Astrocyte (in vitro differentiated cells and primary cell): ENCODE measurements around the gene SLC22A7. TPM values are rescaled to one million over a fixed set of nuclear protein-coding genes. Genes with fewer than 3 reads are reported as not detected.

Experiments
- DNase-seq: peaks from one replicate; pipeline ENCODE4 v3.0.0-alpha.2; 2010; ENCODE audit warnings: low read depth
- FAIRE-seq: peaks from 2 replicates; lab custom pipeline; 2011; peaks lifted over from hg19 to GRCh38; lab: Jason Lieb, UNC
- H2AFZ ChIP-seq: 2 replicates; pipeline ENCODE4 v1.6.0; 2012; ENCODE audit warnings: low read depth, low read length, inconsistent platforms
- H3K27ac ChIP-seq: 2 replicates; pipeline ENCODE4 v1.5.1; 2011; ENCODE audit warnings: low read depth, low read length, inconsistent platforms
- H3K27me3 ChIP-seq: 2 replicates; pipeline ENCODE4 v1.6.0; 2011; ENCODE audit warnings: low read length, inconsistent platforms; ENCODE audit not compliant: insufficient read depth
- H3K36me3 ChIP-seq: 2 replicates; pipeline ENCODE4 v1.5.1; 2011; ENCODE audit warnings: low read length, inconsistent platforms; ENCODE audit not compliant: insufficient read depth
- H3K4me1 ChIP-seq: 2 replicates; pipeline ENCODE4 v1.5.1; 2011; ENCODE audit warnings: low read length, inconsistent platforms; ENCODE audit not compliant: insufficient read depth
- H3K4me2 ChIP-seq: 2 replicates; pipeline ENCODE4 v1.6.0; 2012; ENCODE audit warnings: low read length, inconsistent platforms
- H3K4me3 ChIP-seq: 2 replicates; pipeline ENCODE4 v1.5.1; 2011; ENCODE audit warnings: low read depth, mild to moderate bottlenecking, low read length, inconsistent platforms; ENCODE audit not compliant: insufficient read depth
- H3K79me2 ChIP-seq: 2 replicates; pipeline ENCODE4 v1.6.0; 2012; ENCODE audit warnings: mild to moderate bottlenecking, low read length, inconsistent platforms; ENCODE audit not compliant: insufficient read depth
- H3K9ac ChIP-seq: 2 replicates; pipeline ENCODE4 v1.6.0; 2012; ENCODE audit warnings: mild to moderate bottlenecking, low read length, inconsistent platforms
- H3K9me3 ChIP-seq: 2 replicates; pipeline ENCODE4 v1.5.1; 2012; ENCODE audit warnings: low read depth, mild to moderate bottlenecking, low read length, inconsistent platforms; ENCODE audit not compliant: insufficient read depth
- H4K20me1 ChIP-seq: 2 replicates; pipeline ENCODE4 v1.6.0; 2012; ENCODE audit warnings: low read length, inconsistent platforms; ENCODE audit not compliant: insufficient read depth
- H3K27ac Mint-ChIP-seq: one replicate; pipeline ENCODE4 v1.8.0; 2021; ENCODE audit warnings: mild to moderate bottlenecking, mixed read lengths; ENCODE audit not compliant: unreplicated experiment
- H3K27me3 Mint-ChIP-seq: one replicate; pipeline ENCODE4 v1.8.0; 2021; ENCODE audit warnings: low read depth, mixed read lengths; ENCODE audit not compliant: unreplicated experiment
- H3K36me3 Mint-ChIP-seq: one replicate; pipeline ENCODE4 v1.8.0; 2021; ENCODE audit warnings: low read depth, mixed read lengths; ENCODE audit not compliant: unreplicated experiment
- H3K4me1 Mint-ChIP-seq: one replicate; pipeline ENCODE4 v1.8.0; 2021; ENCODE audit warnings: low read depth, mixed read lengths; ENCODE audit not compliant: unreplicated experiment
- H3K4me3 Mint-ChIP-seq: one replicate; pipeline ENCODE4 v1.8.0; 2021; ENCODE audit warnings: mild to moderate bottlenecking, moderate library complexity, mixed read lengths; ENCODE audit not compliant: unreplicated experiment
- H3K9me3 Mint-ChIP-seq: one replicate; pipeline ENCODE4 v1.8.0; 2021; ENCODE audit warnings: mild to moderate bottlenecking, mixed read lengths; ENCODE audit not compliant: unreplicated experiment
- EZH2 ChIP-seq: IDR thresholded peaks from 2 replicates; pipeline ENCODE4 v1.6.1; 2012; ENCODE audit warnings: mild to moderate bottlenecking, low read length, inconsistent platforms; ENCODE audit not compliant: insufficient read depth
- total RNA-seq: library from RNA; stranded (reverse); gene quantifications from 2 replicates; pipeline ENCODE4 v1.2.1, GENCODE V29; 2021
- TF ChIP-seq, protein P1 (sequence below): IDR thresholded peaks from 2 replicates; pipeline ENCODE4 v1.5.1; 2011; ENCODE audit warnings: low read depth, mild to moderate bottlenecking, inconsistent platforms, low read length, moderate library complexity; ENCODE audit not compliant: insufficient read depth

Gene SLC22A7
- total RNA-seq, 1 donor from 2014 or later, result not detected

GRCh38 chr6:43262000-43262779, 35.9 kb upstream of the SLC22A7 start:
- Histone ChIP-seq H3K36me3 (no peaks in the 10 kb centered on the region), H3K27me3 (peaks cover 3% of the 10 kb centered on the region), H3K9ac (no peak overlapping the region), H3K27ac (no peak overlapping the region), H3K9me3 (no peaks in the 10 kb centered on the region), H3K4me3 (no peak overlapping the region), H3K4me2 (no peak overlapping the region), H4K20me1 (no peaks in the 10 kb centered on the region), H3K4me1 (no peaks in the 10 kb centered on the region), H2AFZ (no peak overlapping the region), H3K79me2 (no peaks in the 10 kb centered on the region)
- TF ChIP-seq, protein P1, sequence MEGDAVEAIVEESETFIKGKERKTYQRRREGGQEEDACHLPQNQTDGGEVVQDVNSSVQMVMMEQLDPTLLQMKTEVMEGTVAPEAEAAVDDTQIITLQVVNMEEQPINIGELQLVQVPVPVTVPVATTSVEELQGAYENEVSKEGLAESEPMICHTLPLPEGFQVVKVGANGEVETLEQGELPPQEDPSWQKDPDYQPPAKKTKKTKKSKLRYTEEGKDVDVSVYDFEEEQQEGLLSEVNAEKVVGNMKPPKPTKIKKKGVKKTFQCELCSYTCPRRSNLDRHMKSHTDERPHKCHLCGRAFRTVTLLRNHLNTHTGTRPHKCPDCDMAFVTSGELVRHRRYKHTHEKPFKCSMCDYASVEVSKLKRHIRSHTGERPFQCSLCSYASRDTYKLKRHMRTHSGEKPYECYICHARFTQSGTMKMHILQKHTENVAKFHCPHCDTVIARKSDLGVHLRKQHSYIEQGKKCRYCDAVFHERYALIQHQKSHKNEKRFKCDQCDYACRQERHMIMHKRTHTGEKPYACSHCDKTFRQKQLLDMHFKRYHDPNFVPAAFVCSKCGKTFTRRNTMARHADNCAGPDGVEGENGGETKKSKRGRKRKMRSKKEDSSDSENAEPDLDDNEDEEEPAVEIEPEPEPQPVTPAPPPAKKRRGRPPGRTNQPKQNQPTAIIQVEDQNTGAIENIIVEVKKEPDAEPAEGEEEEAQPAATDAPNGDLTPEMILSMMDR, result no peak
- no peak for TF ChIP-seq EZH2
- no peak overlapping the region for H3K27ac Mint-ChIP-seq
- peaks cover 1% of the 10 kb centered on the region for H3K4me1 Mint-ChIP-seq
- H3K27me3 Mint-ChIP-seq, result peaks cover 42% of the 10 kb centered on the region
- no peak overlapping the region for H3K4me3 Mint-ChIP-seq
- peaks cover 3% of the 10 kb centered on the region for H3K9me3 Mint-ChIP-seq
- no peaks in the 10 kb centered on the region for H3K36me3 Mint-ChIP-seq
- FAIRE-seq (no peak), DNase-seq (no peak)

DNA sequence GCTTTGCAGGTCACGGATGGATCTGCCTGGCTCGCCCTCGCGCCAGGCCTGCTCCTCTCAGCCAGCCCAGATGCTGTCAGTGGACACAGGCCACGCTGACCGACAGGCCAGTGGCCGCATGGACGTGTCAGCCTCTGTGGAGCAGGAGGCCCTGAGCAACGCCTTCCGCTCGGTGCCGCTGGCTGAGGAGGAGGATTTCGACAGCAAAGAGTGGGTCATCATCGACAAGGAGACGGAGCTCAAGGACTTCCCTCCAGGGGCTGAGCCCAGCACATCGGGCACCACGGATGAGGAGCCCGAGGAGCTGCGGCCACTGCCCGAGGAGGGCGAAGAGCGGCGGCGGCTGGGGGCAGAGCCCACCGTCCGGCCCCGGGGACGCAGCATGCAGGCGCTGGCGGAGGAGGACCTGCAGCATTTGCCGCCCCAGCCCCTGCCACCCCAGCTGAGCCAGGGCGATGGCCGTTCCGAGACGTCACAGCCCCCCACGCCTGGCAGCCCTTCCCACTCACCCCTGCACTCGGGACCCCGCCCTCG, 35.2 kb upstream of the SLC22A7 start:
- H3K27me3 ChIP-seq, result peaks cover 6% of the 10 kb centered on the region
- no peak overlapping the region for H3K4me2 ChIP-seq
- peaks cover 43% of the 10 kb centered on the region for H3K27me3 Mint-ChIP-seq
- H3K36me3 ChIP-seq, result no peaks in the 10 kb centered on the region
- H3K4me3 ChIP-seq, result no peak overlapping the region
- no peaks in the 10 kb centered on the region for H3K9me3 ChIP-seq
- no peak overlapping the region for H3K27ac Mint-ChIP-seq
- H3K4me1 Mint-ChIP-seq, result peaks cover 3% of the 10 kb centered on the region
- peaks cover 3% of the 10 kb centered on the region for H3K9me3 Mint-ChIP-seq
- no peaks in the 10 kb centered on the region for H4K20me1 ChIP-seq
- no peak overlapping the region for H3K4me3 Mint-ChIP-seq
- no peak for FAIRE-seq
- H3K9ac ChIP-seq, result no peak overlapping the region
- H2AFZ ChIP-seq, result no peak overlapping the region
- DNase-seq, result no peak
- no peaks in the 10 kb centered on the region for H3K4me1 ChIP-seq
- H3K36me3 Mint-ChIP-seq, result no peaks in the 10 kb centered on the region
- H3K27ac ChIP-seq, result no peak overlapping the region
- no peak for TF ChIP-seq EZH2
- TF ChIP-seq, protein P1, result no peak
- H3K79me2 ChIP-seq, result no peaks in the 10 kb centered on the region
